HG02623 (cell line): ENCODE measurements around the gene SLC34A2.
"Not testable (repeated sequence)": the region's sequence is repeated elsewhere in the genome, so short reads cannot be mapped to it uniquely, and the experiment has no call there.

Experiments
- ATAC-seq: cut with Tn5 transposase; IDR thresholded peaks from one replicate; pipeline ENCODE4 v1.9.1; 2021; ENCODE audit warnings: moderate library complexity; ENCODE audit not compliant: unreplicated experiment

SLC34A2 gene

DNA sequence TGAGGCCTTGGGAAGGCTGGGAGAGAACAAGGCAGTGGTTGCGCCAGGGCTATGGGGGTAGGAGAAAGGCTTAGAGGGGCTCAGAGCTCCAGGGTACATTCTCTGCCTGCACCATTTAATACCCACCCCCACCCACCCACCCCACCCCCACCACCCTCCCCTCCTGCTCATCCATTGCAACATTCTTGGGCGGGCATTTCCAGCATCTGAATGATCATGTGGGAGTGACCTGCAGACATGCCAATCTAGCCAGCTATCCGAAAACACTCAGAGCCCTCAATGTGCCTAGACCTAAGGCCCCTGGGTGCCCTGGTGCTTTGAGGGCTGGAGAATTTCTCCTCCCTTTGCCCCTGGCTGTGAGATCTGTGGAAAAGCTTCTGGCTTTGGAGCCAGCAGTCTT, 3.1 kb downstream of the SLC34A2 start:
- no peak for ATAC-seq

- not testable (repeated sequence) for ATAC-seq
Measured at GRCh38 chr4:25661441-25661840, 5.8 kb downstream of the SLC34A2 start.

DNA sequence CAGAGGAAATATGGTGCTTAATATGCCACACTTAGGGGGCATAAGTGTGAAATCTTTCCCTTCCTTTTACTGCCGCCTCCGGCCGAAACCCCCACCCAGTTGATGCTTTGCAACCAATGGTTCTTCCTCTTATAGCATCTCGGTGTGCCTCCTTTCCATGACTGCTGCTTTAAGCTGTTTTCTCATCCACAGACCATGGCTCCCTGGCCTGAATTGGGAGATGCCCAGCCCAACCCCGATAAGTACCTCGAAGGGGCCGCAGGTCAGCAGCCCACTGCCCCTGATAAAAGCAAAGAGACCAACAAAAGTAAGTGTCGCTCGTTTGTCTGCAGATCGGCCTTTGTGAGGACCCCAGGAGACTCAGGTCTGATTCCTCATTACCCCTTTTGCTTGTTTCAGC, 6.7 kb downstream of the SLC34A2 start:
- no peak for ATAC-seq

DNA sequence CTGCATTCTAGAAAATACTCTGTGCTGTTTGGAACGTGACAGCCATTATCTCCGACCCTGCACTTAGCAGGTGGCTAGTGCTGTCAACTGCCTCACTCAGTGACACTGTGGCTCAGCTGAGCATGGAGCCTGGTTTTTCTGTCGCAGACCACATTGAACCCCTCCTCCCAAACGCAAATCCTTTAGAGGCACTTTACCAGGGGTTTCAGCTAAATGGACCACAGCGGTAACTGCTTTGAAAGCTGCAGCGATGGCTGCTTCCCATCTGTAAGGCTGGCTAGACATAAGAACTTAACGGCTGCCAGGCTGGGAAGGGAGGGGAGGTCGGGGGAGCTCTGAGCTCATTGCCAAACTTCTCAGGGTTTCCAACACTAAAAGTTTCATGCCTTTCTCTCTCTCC, 8.1 kb downstream of the SLC34A2 start:
- no peak for ATAC-seq

DNA sequence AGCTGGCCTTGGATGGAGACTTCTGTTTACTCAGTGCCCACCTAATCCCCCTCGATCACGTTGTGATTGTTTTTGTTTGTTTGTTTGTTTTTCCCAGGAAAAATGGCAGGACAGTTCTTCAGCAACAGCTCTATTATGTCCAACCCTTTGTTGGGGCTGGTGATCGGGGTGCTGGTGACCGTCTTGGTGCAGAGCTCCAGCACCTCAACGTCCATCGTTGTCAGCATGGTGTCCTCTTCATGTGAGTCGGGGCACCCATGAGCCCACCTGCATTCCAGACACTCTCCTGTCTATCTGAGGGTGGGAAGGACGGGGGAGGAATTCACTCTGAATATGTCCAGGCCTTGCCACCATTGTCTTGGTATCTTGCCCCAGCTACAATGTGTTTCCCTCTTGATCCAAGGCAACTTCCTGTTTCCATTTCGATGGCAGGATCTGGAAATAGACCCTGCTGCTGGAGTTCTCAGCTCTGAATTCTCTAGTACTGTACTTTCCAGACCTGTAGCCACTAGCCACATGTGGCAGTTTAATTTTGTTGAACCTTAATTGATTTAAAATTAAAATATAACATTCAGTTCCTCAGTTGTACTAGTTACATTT, 10.5 kb downstream of the SLC34A2 start:
- no peak for ATAC-seq

DNA sequence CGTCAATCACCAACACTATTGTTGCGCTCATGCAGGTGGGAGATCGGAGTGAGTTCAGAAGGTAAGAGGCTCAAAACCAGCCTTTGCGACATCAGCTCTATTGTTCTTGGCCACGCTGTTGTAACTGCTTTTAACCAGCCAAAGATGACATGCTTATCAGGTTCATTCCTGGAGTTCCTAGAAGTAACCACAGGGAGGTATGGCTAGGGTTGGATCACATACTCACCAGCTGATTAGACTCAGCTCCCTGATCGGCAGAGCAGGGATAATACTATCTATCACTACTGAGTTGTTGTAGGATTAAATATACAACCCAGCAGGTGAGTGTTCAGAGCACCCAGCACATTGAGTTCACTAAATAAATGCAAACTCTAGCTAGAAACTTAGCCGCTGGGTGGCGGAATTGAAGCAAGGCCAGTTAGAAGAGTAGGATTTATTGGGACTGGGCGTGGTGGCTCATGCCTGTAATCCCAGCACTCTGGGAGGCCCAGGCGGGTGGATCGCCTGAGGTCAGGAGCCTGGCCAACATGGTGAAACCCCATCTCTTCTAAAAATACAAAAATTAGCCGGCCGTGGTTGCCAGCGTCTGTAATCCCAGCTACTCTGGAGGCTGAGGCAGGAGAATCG, 12.4 kb downstream of the SLC34A2 start:
- ATAC-seq: no peak

GRCh38 chr4:25670991-25671390, 15.3 kb downstream of the SLC34A2 start:
- ATAC-seq: no peak

GRCh38 chr4:25672756-25673155, 17.1 kb downstream of the SLC34A2 start:
- ATAC-seq: no peak

GRCh38 chr4:25674386-25674785, 18.7 kb downstream of the SLC34A2 start:
- ATAC-seq: no peak

DNA sequence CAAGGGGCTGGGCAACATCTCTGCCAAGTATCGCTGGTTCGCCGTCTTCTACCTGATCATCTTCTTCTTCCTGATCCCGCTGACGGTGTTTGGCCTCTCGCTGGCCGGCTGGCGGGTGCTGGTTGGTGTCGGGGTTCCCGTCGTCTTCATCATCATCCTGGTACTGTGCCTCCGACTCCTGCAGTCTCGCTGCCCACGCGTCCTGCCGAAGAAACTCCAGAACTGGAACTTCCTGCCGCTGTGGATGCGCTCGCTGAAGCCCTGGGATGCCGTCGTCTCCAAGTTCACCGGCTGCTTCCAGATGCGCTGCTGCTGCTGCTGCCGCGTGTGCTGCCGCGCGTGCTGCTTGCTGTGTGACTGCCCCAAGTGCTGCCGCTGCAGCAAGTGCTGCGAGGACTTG, 20.6 kb downstream of the SLC34A2 start:
- ATAC-seq: no peak

DNA sequence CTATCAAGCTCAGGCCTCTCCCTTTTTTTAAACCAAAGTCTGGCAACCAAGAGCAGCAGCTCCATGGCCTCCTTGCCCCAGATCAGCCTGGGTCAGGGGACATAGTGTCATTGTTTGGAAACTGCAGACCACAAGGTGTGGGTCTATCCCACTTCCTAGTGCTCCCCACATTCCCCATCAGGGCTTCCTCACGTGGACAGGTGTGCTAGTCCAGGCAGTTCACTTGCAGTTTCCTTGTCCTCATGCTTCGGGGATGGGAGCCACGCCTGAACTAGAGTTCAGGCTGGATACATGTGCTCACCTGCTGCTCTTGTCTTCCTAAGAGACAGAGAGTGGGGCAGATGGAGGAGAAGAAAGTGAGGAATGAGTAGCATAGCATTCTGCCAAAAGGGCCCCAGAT, 21.5 kb downstream of the SLC34A2 start:
- no peak for ATAC-seq

DNA sequence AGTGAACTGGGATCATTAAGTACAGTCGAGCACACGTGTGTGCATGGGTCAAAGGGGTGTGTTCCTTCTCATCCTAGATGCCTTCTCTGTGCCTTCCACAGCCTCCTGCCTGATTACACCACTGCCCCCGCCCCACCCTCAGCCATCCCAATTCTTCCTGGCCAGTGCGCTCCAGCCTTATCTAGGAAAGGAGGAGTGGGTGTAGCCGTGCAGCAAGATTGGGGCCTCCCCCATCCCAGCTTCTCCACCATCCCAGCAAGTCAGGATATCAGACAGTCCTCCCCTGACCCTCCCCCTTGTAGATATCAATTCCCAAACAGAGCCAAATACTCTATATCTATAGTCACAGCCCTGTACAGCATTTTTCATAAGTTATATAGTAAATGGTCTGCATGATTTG, 22.3 kb downstream of the SLC34A2 start:
- no peak for ATAC-seq

- no peak for ATAC-seq
Measured at GRCh38 chr4:25687773-25688172, 32.1 kb downstream of the SLC34A2 start.

- ATAC-seq: no peak
Measured at GRCh38 chr4:25694466-25694865, 38.8 kb downstream of the SLC34A2 start.

DNA sequence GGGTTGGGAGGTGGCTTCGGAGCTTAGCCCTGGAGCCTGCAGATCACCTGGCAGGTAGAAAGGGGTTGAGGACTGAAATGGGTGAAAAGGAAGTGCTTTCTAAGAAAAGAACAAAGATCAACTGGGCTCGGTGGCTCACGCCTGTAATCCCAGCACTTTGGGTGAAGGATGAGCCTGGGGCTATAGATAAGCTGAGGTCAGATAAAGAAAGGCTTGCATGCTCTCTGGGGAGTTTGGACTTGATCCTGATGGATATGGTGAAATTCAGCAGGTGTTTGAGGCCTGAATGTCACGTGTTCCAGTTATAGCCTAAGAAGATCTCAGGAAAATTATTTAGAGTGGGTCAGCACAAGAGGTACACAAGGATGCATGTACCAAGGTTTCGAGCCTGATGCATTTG, 40.8 kb downstream of the SLC34A2 start:
- no peak for ATAC-seq

DNA sequence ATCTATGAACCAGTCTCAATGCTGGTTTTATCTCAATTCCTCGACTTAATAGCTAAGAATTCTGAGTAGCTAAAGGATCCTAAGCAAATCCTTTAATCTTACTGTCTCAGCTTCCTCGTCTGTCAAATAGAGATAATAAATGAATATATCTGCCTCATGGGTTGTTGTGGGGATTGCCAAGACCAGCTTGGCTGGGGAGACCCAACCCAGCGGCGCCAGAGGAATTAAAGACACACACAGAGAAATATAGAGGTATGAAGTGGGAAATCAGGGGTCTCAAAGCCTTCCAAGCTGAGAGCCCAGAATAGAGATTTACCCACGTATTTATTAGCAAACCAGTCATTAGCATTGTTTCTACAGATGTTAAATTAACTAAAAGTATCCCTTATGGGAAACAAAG, 41.9 kb downstream of the SLC34A2 start:
- no peak for ATAC-seq

- no peak for ATAC-seq
Measured at GRCh38 chr4:25700661-25701060, 45.0 kb downstream of the SLC34A2 start.

DNA sequence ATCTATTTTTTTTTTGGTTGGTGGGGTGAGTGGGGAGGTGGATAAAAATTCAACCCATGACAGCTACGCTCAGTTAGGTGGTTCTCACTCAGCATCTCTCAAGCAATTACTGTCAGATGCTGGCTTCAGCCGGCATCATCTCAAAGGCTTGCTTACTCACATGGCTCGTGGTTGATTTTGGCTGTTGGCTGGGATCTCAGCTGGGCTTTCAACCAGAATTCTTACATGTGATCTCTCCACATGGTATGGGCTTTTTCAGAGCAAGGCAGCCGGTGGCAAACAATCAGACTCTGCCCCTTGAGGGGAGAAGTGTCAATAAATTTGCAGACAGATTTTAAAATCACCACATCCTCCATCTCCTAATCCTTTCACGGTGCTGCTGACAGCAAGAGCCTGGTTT, 47.2 kb downstream of the SLC34A2 start:
- ATAC-seq: no peak

DNA sequence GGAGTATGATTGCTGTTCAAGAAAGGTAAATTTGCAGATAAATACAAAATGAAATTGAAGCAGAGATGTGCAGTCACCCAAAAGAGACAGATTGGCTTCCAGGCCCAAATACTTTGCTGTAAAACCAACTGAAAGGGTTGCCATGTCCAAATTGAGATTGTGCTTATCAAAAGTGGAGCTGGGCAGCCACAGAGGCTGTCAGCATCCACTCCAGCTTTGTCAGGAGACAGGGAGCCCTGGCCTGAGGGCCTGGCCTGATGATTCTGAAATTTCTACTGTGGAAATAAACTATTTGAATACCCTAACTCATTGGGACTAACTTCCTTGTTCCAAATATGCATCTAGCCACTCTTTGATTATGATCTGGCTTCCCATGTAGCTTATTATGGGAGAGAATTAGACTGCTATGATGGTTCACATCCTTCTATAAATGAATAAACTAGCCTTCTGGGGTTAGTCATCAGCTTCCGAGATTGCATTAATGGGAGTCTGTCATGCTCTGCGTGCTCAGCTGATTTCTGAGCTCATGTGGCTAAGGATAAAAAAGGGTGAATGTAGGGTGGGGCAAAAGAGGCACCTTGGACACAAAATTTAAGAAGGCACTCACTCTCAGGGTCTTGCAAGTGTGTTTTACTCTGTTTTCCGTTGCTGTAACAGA, 48.2 kb downstream of the SLC34A2 start:
- no peak for ATAC-seq

DNA sequence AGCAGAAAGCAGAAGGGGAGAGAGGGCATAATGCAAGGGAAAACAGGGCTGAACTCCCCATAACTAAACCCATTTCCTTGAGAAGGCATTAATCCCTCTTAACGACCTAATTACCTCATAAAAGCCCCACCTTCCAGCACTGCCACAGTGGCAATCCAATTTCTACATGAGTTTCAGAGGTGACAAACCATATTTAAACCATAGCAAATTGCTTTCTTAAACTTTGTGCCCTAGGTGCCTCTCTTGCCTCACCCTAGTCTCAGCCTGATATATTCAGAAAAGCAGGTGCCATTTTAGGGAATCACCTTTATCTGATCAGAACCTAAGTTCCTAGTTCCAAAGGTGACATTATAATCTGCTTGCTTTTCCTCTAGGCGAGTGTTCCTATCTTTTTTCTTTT, 48.9 kb downstream of the SLC34A2 start:
- no peak for ATAC-seq

DNA sequence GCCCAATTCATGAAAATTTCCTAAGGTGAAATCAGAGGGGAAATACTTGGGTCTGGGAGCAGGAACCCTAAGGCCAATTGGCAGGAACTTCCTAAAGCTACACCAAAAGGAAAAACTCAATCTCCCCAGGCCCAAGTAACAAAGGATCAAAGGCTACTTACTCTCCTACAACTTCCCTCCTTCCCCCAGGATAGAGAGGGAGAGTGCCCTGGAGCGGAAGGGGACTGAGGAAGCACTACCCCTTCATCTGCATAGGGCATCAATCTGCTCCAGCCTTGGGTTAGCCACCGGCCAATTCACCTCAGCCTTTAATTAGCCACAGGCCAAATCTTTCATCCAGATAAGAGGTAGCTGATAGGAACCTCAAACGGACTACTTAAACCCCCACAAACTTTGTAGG, 55.0 kb downstream of the SLC34A2 start:
- no peak for ATAC-seq

DNA sequence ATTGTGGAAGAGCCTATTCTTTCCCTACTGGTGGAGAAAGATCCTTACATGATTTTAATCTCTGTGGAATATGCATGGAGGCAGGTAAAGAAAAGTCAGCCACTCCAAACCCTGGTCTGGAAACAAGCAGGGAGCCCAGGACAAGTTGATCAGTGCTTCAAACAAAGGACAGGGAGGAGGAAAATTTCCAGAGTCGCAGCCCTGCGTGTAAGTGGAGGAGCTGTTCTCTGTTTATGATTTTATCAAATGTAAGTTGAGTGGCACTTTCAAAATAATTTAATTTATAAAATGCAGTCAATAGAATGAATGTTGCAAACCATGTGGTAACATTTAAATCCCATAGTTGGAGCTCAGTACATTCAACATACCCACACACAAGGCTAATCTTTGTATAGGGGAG, 57.0 kb downstream of the SLC34A2 start:
- ATAC-seq: no peak

GRCh38 chr4:25713812-25714211, 58.2 kb downstream of the SLC34A2 start:
- no peak for ATAC-seq
